HFF-Myc (cell line): ENCODE data around the gene MOGAT3.

Experiments
- DNase-seq: peaks from one replicate; pipeline ENCODE4 v3.0.0-alpha.2; 2011; ENCODE audit warnings: low read depth; ENCODE audit errors: extremely low read depth
- H3K4me3 ChIP-seq: replicated peaks from 2 replicates; pipeline ENCODE4 v1.5.1; 2011; ENCODE audit warnings: low read depth, mild to moderate bottlenecking, control low read depth, low read length
- TF ChIP-seq, protein P1 (sequence below): IDR thresholded peaks from 2 replicates; pipeline ENCODE4 v1.5.1; 2012; ENCODE audit warnings: mild to moderate bottlenecking, low read depth, low read length, control low read depth; ENCODE audit errors: missing control alignments

The MOGAT3 gene

DNA sequence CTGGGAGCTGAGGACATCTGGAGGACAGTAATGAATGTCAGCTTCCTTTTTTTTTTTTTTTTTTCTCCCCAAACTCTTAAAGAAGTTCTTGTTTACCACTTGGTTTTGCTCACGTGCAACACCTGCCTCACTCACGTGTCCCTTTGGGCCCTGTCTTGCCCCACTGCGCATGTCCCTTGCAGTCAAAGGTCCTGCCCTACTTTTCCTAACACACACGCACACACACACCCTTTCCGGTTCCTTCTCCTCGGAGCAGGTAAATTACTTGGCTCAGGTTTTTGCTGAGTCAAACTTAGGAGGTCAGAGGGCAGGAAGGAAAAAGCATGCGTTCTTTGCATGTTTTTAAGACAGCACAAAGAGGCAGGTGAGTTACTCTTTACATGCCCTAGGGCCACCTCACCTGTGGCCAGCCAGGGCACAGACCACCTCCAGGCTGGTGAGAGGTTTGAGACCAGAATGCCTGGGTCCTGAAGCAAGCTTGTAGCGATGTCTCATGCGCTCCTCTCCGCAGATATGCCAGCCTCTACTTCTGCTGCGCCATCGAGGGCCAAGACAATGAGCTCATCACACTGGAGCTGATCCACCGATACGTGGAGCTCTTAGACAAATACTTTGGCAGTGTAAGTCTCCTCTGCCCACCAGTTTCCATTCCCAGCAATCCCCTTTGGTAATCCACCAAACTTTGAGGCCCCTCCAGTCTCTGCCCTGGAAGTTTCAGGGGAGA, 43.8 kb downstream of the MOGAT3 start:
- no peak for DNase-seq
- TF ChIP-seq, protein P1, sequence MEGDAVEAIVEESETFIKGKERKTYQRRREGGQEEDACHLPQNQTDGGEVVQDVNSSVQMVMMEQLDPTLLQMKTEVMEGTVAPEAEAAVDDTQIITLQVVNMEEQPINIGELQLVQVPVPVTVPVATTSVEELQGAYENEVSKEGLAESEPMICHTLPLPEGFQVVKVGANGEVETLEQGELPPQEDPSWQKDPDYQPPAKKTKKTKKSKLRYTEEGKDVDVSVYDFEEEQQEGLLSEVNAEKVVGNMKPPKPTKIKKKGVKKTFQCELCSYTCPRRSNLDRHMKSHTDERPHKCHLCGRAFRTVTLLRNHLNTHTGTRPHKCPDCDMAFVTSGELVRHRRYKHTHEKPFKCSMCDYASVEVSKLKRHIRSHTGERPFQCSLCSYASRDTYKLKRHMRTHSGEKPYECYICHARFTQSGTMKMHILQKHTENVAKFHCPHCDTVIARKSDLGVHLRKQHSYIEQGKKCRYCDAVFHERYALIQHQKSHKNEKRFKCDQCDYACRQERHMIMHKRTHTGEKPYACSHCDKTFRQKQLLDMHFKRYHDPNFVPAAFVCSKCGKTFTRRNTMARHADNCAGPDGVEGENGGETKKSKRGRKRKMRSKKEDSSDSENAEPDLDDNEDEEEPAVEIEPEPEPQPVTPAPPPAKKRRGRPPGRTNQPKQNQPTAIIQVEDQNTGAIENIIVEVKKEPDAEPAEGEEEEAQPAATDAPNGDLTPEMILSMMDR, result no peak
- no peak overlapping the region for H3K4me3 ChIP-seq

GRCh38 chr7:101156277-101156676, 44.6 kb downstream of the MOGAT3 start:
- no peak overlapping the region for H3K4me3 ChIP-seq
- DNase-seq, result no peak
- TF ChIP-seq, protein P1, result peak; percentile 48

DNA sequence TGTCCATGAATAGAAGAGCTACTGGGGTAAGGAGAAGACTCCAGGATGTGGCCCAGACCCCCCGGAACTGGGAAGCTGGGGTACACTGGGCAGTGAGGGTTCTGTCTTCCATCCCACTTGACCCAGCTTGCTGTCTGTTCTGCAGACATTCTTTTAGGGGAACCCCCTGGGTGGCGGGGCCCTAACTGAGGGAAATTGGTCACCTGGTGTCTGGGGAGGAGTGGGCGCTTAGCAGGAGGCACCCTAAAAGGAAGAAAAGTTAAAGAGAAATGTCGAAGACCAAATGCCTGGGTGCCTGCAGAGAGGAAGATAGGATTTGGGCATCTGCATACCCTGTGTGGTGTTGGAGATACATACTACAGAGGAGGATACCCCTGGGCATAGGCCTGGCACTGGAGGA, 45.5 kb downstream of the MOGAT3 start:
- TF ChIP-seq, protein P1, result no peak
- peak overlapping the region; percentile 73 for H3K4me3 ChIP-seq
- no peak for DNase-seq

DNA sequence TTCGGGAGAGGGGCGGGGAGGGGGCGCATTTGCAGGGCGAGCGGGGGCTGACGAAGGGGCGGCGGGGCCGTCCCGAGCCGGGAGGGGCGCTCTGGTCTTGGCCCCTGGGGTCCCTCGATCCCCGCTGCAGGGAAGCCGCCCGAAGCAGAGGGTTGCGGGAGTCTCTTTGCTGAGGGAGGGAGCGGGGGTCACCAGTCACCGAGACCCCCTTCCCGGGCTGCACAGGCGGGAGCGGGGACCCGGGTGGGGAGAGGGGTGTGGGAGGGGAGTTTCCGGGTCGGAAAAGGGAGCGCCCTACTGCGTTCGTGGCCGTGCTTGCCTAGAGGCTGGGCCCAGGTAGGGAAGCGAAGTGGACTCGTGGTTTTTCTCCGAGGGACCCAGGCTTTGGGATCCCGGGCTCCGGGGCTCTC, 46.1 kb downstream of the MOGAT3 start:
- TF ChIP-seq, protein P1, result no peak
- DNase-seq, result no peak
- H3K4me3 ChIP-seq, result peak overlapping the region; percentile 73

GRCh38 chr7:101153969-101154692, 46.7 kb downstream of the MOGAT3 start, which contains the start of gene AP1S1:
Gene AP1S1, plus strand, starts transcription at chr7:101154476. Its CDS starts 39 bp downstream, at chr7:101154515.
- DNase-seq, result peak; percentile 94
- TF ChIP-seq, protein P1, result no peak
- peak within 1 kb of the TSS; percentile 73 for H3K4me3 ChIP-seq

DNA sequence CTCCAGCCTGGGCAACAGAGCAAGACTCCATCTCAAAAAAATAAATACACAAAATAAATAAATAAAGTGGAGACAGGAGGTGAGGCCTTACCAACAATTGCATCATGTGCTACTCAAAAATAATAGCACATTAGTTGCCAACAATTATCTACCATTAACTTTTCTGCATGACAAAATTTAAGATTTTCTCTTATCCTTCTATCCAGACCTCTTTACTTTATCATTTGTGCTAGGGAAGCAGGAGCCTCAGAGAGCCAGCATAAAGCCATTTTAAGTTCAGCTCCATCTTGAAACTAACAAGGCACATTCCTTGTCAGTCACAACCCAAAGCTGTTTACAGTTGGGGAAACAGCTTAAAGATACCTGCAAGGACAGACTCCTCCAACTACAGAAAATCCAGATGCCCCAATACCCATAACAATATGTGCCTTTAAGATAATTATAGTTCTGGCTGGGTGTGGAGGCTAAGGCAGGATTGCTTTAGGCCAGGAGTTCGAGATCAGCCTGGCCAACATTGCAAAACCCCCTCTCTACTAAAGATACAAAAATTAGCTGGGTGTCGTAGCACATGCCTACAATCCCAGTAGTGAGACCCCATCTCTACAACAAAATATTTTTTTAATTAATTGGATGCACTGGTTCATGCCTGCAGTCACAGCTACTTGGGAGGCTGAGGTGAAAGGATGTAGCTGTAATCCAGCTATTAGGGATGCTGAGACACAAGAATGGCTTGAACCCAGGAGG, 48.8 kb downstream of the MOGAT3 start:
- no peak for DNase-seq
- TF ChIP-seq, protein P1, result no peak
- H3K4me3 ChIP-seq, result no peak overlapping the region
